Measurements from ENCODE around the gene EFCAB11. TPM values are rescaled to one million over a fixed set of nuclear protein-coding genes. Genes with fewer than 3 reads are reported as not detected.

Gene EFCAB11
- total RNA-seq, 4 donors from 2014 or later: 3.2 to 5.1 (median 3.7) TPM

DNA sequence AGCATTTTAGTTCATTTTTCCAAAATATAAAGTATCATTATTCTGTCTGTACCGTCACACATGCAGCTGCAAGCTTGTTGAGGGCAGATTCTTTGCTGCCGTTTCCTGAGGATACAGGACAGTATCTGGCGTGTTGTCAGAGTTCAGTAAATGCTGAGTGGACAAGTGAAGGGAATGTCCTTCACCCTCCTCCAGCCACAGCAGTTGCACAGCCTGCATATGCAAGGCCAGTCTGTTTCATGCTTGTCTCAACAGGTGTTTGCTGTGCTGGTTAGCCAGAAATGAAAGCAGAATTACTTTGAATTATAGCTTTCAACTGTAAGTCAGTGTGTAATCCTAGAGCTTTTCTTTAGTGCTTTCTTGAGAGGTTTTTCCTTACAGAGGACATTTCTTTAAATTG, 37.7 kb upstream of the EFCAB11 start:
- no peaks in the 10 kb centered on the region for H3K9me3 ChIP-seq
- peaks cover 60% of the 10 kb centered on the region for H3K36me3 ChIP-seq
- H3K4me1 ChIP-seq: no peaks in the 10 kb centered on the region
- TF ChIP-seq POLR2A (IDR thresholded peaks at IDR 0.05) (no peak), CTCF (IDR thresholded peaks at IDR 0.05) (no peak), EP300 (IDR thresholded peaks at IDR 0.05) (no peak), POLR2AphosphoS5 (IDR thresholded peaks at IDR 0.05) (no peak)
- H3K27me3 ChIP-seq: no peaks in the 10 kb centered on the region
- H3K27ac ChIP-seq: no peak overlapping the region
- no peak for DNase-seq (ENCODE audit: low spot score in 2 of 2)
- 87% methylated on average over 3 of the region's 3 CpGs for WGBS
- H3K4me3 ChIP-seq: no peak overlapping the region

DNA sequence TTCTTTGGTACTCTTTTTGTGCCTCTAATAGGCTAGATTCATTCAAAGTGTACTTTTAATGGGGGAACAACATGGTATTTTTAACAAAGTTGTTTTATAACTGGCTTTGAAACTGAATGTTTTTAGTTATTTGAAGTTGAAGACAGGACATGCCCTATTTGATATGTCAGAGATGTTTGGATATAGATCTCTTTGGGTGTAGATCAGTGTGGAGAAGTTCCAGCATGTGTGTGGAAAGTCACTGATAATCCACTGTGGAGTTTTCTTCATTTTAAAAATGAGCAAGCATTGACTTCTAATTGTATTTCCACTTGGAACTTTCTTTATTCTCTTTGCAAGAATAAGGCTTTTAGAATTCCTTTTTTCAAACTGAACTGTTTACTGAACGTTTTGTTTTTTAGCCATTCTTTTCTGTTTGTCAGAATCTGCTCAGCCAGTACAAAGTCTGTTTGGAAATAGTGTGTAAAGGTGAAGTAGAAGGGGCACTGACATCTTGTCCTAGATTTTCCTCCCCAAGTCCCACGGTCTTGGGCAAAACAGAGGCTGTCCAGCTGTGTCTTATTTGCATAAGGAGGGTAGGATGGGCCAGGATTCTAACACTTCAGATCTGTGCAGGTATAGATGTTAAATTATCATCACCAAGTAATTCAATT, 36.2 kb upstream of the EFCAB11 start:
- DNase-seq (ENCODE audit: low spot score in 2 of 2): no peak
- H3K4me1 ChIP-seq: no peaks in the 10 kb centered on the region
- no peaks in the 10 kb centered on the region for H3K9me3 ChIP-seq
- no peak for TF ChIP-seq POLR2AphosphoS5 (IDR thresholded peaks at IDR 0.05)
- TF ChIP-seq EP300 (IDR thresholded peaks at IDR 0.05): no peak
- no peak for TF ChIP-seq CTCF (IDR thresholded peaks at IDR 0.05)
- no peak for TF ChIP-seq POLR2A (IDR thresholded peaks at IDR 0.05)
- H3K4me3 ChIP-seq: no peak overlapping the region
- H3K27me3 ChIP-seq: no peaks in the 10 kb centered on the region
- WGBS: 68% methylated on average over 2 of the region's 2 CpGs
- H3K27ac ChIP-seq: no peak overlapping the region
- peaks cover 55% of the 10 kb centered on the region for H3K36me3 ChIP-seq

- Histone ChIP-seq H3K4me1 (no peaks in the 10 kb centered on the region), H3K36me3 (peaks cover 55% of the 10 kb centered on the region), H3K4me3 (no peak overlapping the region), H3K27ac (no peak overlapping the region), H3K9me3 (no peaks in the 10 kb centered on the region), H3K27me3 (no peaks in the 10 kb centered on the region)
- TF ChIP-seq CTCF (IDR thresholded peaks at IDR 0.05): no peak
- TF ChIP-seq EP300 (IDR thresholded peaks at IDR 0.05): no peak
- TF ChIP-seq POLR2A (IDR thresholded peaks at IDR 0.05): no peak
- TF ChIP-seq POLR2AphosphoS5 (IDR thresholded peaks at IDR 0.05): no peak
- 96% methylated on average over 5 of the region's 5 CpGs for WGBS
- DNase-seq (ENCODE audit: low spot score in 2 of 2): no peak
Measured at GRCh38 chr14:89990218-89990617, 35.7 kb upstream of the EFCAB11 start.

DNA sequence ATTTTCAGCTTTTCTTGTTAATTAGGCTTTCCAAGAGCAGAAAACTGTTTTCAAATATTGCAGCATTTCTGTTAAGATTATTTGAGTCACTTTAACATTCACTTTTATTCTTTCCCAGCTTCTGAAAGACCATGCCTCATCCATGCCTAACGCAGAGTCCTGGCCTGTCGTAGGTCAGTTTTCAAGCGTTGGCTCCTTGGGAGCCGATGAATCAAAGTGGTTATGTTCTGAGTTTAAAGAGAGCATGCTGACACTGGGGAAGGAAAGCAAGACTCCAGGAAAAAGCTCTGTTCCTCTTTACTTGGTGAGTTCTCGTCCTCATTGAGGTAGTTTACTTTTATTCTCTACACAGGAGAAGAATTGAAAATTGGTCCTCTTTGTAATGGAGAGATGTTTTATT, 34.3 kb upstream of the EFCAB11 start:
- 95% methylated on average over 5 of the region's 5 CpGs for WGBS
- Histone ChIP-seq H3K4me3 (no peak overlapping the region), H3K9me3 (no peaks in the 10 kb centered on the region), H3K27me3 (no peaks in the 10 kb centered on the region), H3K4me1 (no peaks in the 10 kb centered on the region), H3K36me3 (peaks cover 42% of the 10 kb centered on the region), H3K27ac (no peak overlapping the region)
- DNase-seq (ENCODE audit: low spot score in 2 of 2): no peak
- TF ChIP-seq POLR2A (IDR thresholded peaks at IDR 0.05) (no peak), POLR2AphosphoS5 (IDR thresholded peaks at IDR 0.05) (no peak), CTCF (IDR thresholded peaks at IDR 0.05) (no peak), EP300 (IDR thresholded peaks at IDR 0.05) (no peak)

DNA sequence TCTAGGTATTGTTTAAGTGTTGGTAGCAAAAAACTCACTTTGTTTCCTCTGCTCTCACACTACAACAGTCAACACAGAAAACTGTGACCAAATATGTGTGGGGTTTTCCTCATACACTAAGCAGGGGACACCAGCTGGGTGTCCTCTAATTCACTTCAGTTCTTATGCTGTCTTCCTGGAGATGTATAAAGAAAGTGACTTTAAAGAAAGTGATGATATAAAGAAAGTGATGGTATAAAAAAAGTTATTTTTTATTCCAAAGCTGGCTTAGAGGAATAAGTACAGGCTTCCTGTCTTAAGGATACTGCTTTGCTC, 32.6 kb upstream of the EFCAB11 start:
- no peak for DNase-seq (ENCODE audit: low spot score in 2 of 2)
- TF ChIP-seq EP300 (IDR thresholded peaks at IDR 0.05) (no peak), CTCF (IDR thresholded peaks at IDR 0.05) (no peak), POLR2A (IDR thresholded peaks at IDR 0.05) (no peak), POLR2AphosphoS5 (IDR thresholded peaks at IDR 0.05) (no peak)
- Histone ChIP-seq H3K4me1 (no peaks in the 10 kb centered on the region), H3K27me3 (no peaks in the 10 kb centered on the region), H3K9me3 (no peaks in the 10 kb centered on the region), H3K27ac (no peak overlapping the region), H3K36me3 (peaks cover 44% of the 10 kb centered on the region), H3K4me3 (no peak overlapping the region)
